SU-DHL-6 (cell line): ENCODE results near the gene TBC1D9B.

Experiments used
- CTCF ChIP-seq: fragments of 200-600 bp; sonication (generic); IDR thresholded peaks from one replicate; pipeline ENCODE4 v1.5.1; 2017; ENCODE audit warnings: antibody characterized with exemption, mild to moderate bottlenecking, low read length, moderate library complexity; ENCODE audit not compliant: insufficient read depth, poor library complexity, severe bottlenecking
- EZH2phosphoT487 ChIP-seq: fragments of 200-600 bp; sonication (generic), shearing (Covaris generic); conservative IDR thresholded peaks from 2 replicates; pipeline ENCODE4 v1.6.1; 2018; ENCODE audit warnings: mild to moderate bottlenecking, antibody characterized with exemption, low read length, moderate library complexity, mixed read lengths

- TF ChIP-seq CTCF (no peak), EZH2phosphoT487 (no peak)
These were observed 24.5 kb downstream of the TBC1D9B start for GRCh38 chr5:179883163-179883562.
